Endodermal cell (in vitro differentiated cells): ENCODE measurements around the gene PI4KA. TPM values are rescaled to one million over a fixed set of nuclear protein-coding genes. Genes with fewer than 3 reads are reported as not detected.

ENCODE experiments used
- DNase-seq: peaks from one replicate; pipeline ENCODE4 v3.0.0-alpha.2; 2017
- H3K27ac ChIP-seq: 2 replicates; pipeline ENCODE4 v1.5.1; 2013; ENCODE audit warnings: mild to moderate bottlenecking, low read depth, low read length, moderate library complexity
- H3K27me3 ChIP-seq: 2 replicates; pipeline ENCODE4 v1.6.1; 2013; ENCODE audit warnings: mild to moderate bottlenecking, low read length, moderate library complexity; ENCODE audit not compliant: insufficient read depth, control insufficient read depth, poor library complexity, severe bottlenecking
- H3K36me3 ChIP-seq: 2 replicates; pipeline ENCODE4 v1.7.0; 2013; ENCODE audit warnings: mild to moderate bottlenecking, low read length, moderate library complexity; ENCODE audit not compliant: control insufficient read depth, insufficient read depth
- H3K4me1 ChIP-seq: one replicate; pipeline ENCODE4 v1.7.0; 2013; ENCODE audit warnings: low read length; ENCODE audit not compliant: control insufficient read depth, insufficient read depth
- H3K4me3 ChIP-seq: 2 replicates; pipeline ENCODE4 v1.5.1; 2013; ENCODE audit warnings: mild to moderate bottlenecking, low read length, moderate library complexity
- H3K9ac ChIP-seq: 2 replicates; pipeline ENCODE4 v1.6.1; 2013; ENCODE audit warnings: mild to moderate bottlenecking, low read length, moderate library complexity; ENCODE audit not compliant: poor library complexity, severe bottlenecking; ENCODE audit errors: extremely low read depth
- H3K9me3 ChIP-seq: 2 replicates; pipeline ENCODE4 v1.6.1; 2013; ENCODE audit warnings: mild to moderate bottlenecking, low read length, moderate library complexity; ENCODE audit not compliant: control insufficient read depth
- H3K27ac Mint-ChIP-seq: 2 replicates; pipeline ENCODE4 v1.8.0; 2020; ENCODE audit warnings: mixed read lengths
- H3K27me3 Mint-ChIP-seq: 2 replicates; pipeline ENCODE4 v1.8.0; 2021; ENCODE audit warnings: mild to moderate bottlenecking, mixed read lengths; ENCODE audit not compliant: insufficient read depth
- H3K36me3 Mint-ChIP-seq: 2 replicates; pipeline ENCODE4 v1.8.0; 2020; ENCODE audit warnings: low read depth, mixed read lengths
- H3K4me1 Mint-ChIP-seq: 2 replicates; pipeline ENCODE4 v1.8.0; 2020; ENCODE audit warnings: mixed read lengths
- H3K4me3 Mint-ChIP-seq: 2 replicates; pipeline ENCODE4 v1.8.0; 2020; ENCODE audit warnings: mild to moderate bottlenecking, moderate library complexity, mixed read lengths
- H3K9me3 Mint-ChIP-seq: 2 replicates; pipeline ENCODE4 v1.8.0; 2020; ENCODE audit warnings: mild to moderate bottlenecking, mixed read lengths
- WGBS, 2 experiments: methylation state at CpG; one replicate each; pipeline versions ENCODE4 v1.1.5 to v1.1.7; 2013; ENCODE audit warnings: missing lambda C conversion rate in 2 of 2, mixed read lengths in 1 of 2; ENCODE audit not compliant: insufficient coverage in 1 of 2, insufficient read length in 1 of 2; 5-methylcytosine and 5-hydroxymethylcytosine counted together
- total RNA-seq, 2 donors: library from RNA; stranded (reverse); fragmentation: NEBNext Ultra II Directional in 1 of 2; extraction: Animal tissue kit (Norgen Biotek cat#: 25700) in 1 of 2; gene quantifications; 2 replicates in 1 of 2; 3 replicates in 1 of 2; pipeline ENCODE4 v1.2.1, GENCODE V29; 2021
- TF ChIP-seq, protein P1 (sequence below): fragments of 200-600 bp; sonication (generic); conservative IDR thresholded peaks from 2 replicates; pipeline ENCODE4 v1.5.0; 2021; ENCODE audit warnings: antibody characterized with exemption, mild to moderate bottlenecking

PI4KA gene
- total RNA-seq, 2 donors from 2014 or later = 49.0 to 62.0 TPM

DNA sequence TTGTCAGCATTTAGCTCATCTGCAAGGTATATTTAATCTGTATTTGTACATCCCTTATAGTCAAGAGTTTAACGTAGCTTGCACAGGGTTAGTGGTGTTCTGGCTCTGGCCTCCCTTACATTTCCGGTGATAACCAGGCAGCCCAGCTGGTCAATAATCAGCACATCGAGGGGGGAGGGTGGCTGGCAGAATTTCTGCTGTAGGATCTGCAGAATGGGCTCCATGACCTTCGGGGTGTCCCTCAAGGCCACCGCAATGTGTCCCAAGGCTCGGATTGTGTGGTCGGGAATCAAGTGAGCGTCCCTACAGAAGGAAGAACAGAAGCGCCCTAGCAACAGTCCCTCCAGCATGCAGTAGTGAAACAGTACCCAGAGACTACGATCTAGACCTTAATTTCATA is 59.6 kb downstream of the PI4KA start:
- Histone ChIP-seq H3K27ac (no peak overlapping the region), H3K36me3 (peaks cover 67% of the 10 kb centered on the region), H3K4me1 (no peaks in the 10 kb centered on the region), H3K9ac (no peak overlapping the region), H3K4me3 (no peak overlapping the region), H3K27me3 (no peaks in the 10 kb centered on the region), H3K9me3 (no peaks in the 10 kb centered on the region)
- no peak overlapping the region for H3K27ac Mint-ChIP-seq
- H3K27me3 Mint-ChIP-seq = no peaks in the 10 kb centered on the region
- H3K4me1 Mint-ChIP-seq = peaks cover 6% of the 10 kb centered on the region
- H3K4me3 Mint-ChIP-seq = no peak overlapping the region
- DNase-seq = no peak
- H3K36me3 Mint-ChIP-seq = peaks cover 31% of the 10 kb centered on the region
- WGBS, 2 experiments = 94 to 96% methylated on average over 10 of the region's 10 CpGs
- TF ChIP-seq, protein P1, sequence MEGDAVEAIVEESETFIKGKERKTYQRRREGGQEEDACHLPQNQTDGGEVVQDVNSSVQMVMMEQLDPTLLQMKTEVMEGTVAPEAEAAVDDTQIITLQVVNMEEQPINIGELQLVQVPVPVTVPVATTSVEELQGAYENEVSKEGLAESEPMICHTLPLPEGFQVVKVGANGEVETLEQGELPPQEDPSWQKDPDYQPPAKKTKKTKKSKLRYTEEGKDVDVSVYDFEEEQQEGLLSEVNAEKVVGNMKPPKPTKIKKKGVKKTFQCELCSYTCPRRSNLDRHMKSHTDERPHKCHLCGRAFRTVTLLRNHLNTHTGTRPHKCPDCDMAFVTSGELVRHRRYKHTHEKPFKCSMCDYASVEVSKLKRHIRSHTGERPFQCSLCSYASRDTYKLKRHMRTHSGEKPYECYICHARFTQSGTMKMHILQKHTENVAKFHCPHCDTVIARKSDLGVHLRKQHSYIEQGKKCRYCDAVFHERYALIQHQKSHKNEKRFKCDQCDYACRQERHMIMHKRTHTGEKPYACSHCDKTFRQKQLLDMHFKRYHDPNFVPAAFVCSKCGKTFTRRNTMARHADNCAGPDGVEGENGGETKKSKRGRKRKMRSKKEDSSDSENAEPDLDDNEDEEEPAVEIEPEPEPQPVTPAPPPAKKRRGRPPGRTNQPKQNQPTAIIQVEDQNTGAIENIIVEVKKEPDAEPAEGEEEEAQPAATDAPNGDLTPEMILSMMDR = no peak
- no peaks in the 10 kb centered on the region for H3K9me3 Mint-ChIP-seq

DNA sequence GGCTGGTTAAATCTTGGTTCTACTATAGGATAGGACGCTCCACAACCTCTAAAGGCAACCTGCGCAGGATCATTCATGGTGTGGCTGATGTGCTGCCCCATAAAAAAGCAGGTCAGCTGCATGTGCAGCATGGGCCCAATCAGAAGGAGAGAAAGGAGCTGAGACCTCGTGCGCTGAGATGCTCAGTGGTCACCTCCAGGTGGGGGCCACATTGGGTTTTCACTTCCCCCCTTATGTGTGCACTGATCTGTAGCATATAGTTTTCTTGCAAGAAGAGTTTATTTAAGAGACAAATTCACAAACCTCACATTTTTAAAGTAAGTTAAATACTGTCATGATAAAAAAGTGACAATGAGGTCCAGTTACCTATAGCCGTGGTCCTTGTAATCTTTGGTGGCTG is 60.4 kb downstream of the PI4KA start:
- H3K4me1 ChIP-seq = no peaks in the 10 kb centered on the region
- Mint-ChIP-seq H3K27ac (no peak overlapping the region), H3K4me3 (no peak overlapping the region), H3K9me3 (no peaks in the 10 kb centered on the region), H3K27me3 (no peaks in the 10 kb centered on the region), H3K4me1 (peaks cover 6% of the 10 kb centered on the region), H3K36me3 (peaks cover 27% of the 10 kb centered on the region)
- no peak for DNase-seq
- no peaks in the 10 kb centered on the region for H3K9me3 ChIP-seq
- H3K27ac ChIP-seq = no peak overlapping the region
- TF ChIP-seq, protein P1 = no peak
- no peak overlapping the region for H3K4me3 ChIP-seq
- WGBS, 2 experiments = 93 to 100% methylated on average over 3 to 5 of the region's 5 CpGs
- peaks cover 63% of the 10 kb centered on the region for H3K36me3 ChIP-seq
- no peaks in the 10 kb centered on the region for H3K27me3 ChIP-seq
- no peak overlapping the region for H3K9ac ChIP-seq

DNA sequence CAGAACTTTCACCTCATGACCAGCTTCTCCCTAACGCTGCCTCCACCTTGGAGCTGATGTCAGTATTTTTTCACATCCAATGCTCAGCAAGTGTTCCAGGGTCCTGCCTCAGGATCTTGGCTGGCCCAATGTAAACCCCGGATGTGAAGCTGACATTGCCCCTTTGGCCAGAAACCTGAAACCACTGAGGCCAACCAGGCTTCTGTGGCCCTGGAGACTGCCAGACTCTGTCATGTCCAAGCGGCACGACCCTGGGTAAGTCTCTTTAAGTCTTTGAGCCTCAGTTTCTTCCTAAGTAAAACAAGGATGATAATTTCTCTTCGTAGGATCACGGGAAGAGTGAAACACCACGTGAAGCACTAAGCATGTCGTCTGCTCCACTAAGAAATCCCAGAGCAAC is 61.9 kb downstream of the PI4KA start:
- Mint-ChIP-seq H3K9me3 (no peaks in the 10 kb centered on the region), H3K27me3 (no peaks in the 10 kb centered on the region), H3K4me1 (peaks cover 6% of the 10 kb centered on the region), H3K27ac (no peak overlapping the region), H3K36me3 (peaks cover 28% of the 10 kb centered on the region), H3K4me3 (no peak overlapping the region)
- Histone ChIP-seq H3K27ac (no peak overlapping the region), H3K4me1 (no peaks in the 10 kb centered on the region), H3K36me3 (peaks cover 58% of the 10 kb centered on the region), H3K9me3 (no peaks in the 10 kb centered on the region), H3K9ac (no peak overlapping the region), H3K27me3 (no peaks in the 10 kb centered on the region), H3K4me3 (no peak overlapping the region)
- DNase-seq = no peak
- TF ChIP-seq, protein P1 = no peak
- 94% methylated on average over 8 of the region's 8 CpGs for WGBS, 2 experiments
